HepG2 (cell line): ENCODE measurements around the gene DMAC2L. TPM values are rescaled to one million over a fixed set of nuclear protein-coding genes. Genes with fewer than 3 reads are reported as not detected.

Experiments used
- ATAC-seq: fragments of 200-7000 bp; cut with Tn5 transposase; 3 replicates; pipeline ENCODE4 v1.9.1; 2020; ENCODE audit warnings: mild to moderate bottlenecking, moderate library complexity
- BruUV-seq: library from RNA; stranded (reverse); fragments of 400-500 nt; replicated peaks from 2 replicates; lab custom pipeline; 2021; lab: Mats Ljungman, UMichigan
- CTCF ChIA-PET: fragments of 300-600 bp; formaldehyde crosslinking; extraction: SDS; loops from one replicate; lab custom pipeline; 2021; ENCODE audit warnings: low total read pairs, inconsistent platforms, low intra/inter-chr PET ratio; lab: Yijun Ruan, JAX
- POLR2A ChIA-PET: fragments of 350-600 bp; sonication (Branson Sonifier 250); formaldehyde crosslinking; loops from one replicate; lab custom pipeline; 2020; ENCODE audit warnings: antibody characterized with exemption, inconsistent platforms; lab: Yijun Ruan, JAX
- DNase-seq: peaks from one replicate; pipeline ENCODE4 v3.0.0-alpha.2; 2015; ENCODE audit warnings: low spot score
- FAIRE-seq: peaks from 3 replicates; lab custom pipeline; 2011; peaks lifted over from hg19 to GRCh38; lab: Jason Lieb, UNC
- H2AFZ ChIP-seq: one replicate; pipeline ENCODE4 v1.6.1; 2011; ENCODE audit warnings: low read length, inconsistent platforms
- H3K27ac ChIP-seq: fragments of 300-600 bp; 3 replicates; pipeline ENCODE4 v1.8.0; 2011; ENCODE audit warnings: mixed run types, mild to moderate bottlenecking, mixed read lengths, low read length, inconsistent platforms; ENCODE audit not compliant: insufficient read depth; ENCODE audit errors: extremely low read length
- H3K27me3 ChIP-seq, 2 experiments: fragments of 200-600 bp in 1 of 2; 2 replicates in 1 of 2; 3 replicates in 1 of 2; pipeline versions ENCODE4 v1.6.0 to v1.8.0; 2011; ENCODE audit warnings: low read length in 2 of 2, mild to moderate bottlenecking in 2 of 2, moderate library complexity in 2 of 2, inconsistent platforms in 1 of 2; ENCODE audit not compliant: insufficient read depth in 2 of 2, control insufficient read depth in 1 of 2
- H3K36me3 ChIP-seq, 2 experiments: fragments of 200-600 bp in 1 of 2; replicated peaks in 1 of 2; 2 replicates in 1 of 2; 3 replicates in 1 of 2; pipeline versions ENCODE4 v1.5.1 to v1.8.0; 2011; ENCODE audit warnings: low read length in 2 of 2, inconsistent platforms in 1 of 2; ENCODE audit not compliant: insufficient read depth in 2 of 2, control insufficient read depth in 1 of 2
- H3K4me1 ChIP-seq: 2 replicates; pipeline ENCODE4 v1.5.1; 2012; ENCODE audit warnings: low read length, inconsistent platforms; ENCODE audit not compliant: insufficient read depth
- H3K4me2 ChIP-seq: 2 replicates; pipeline ENCODE4 v1.6.0; 2011; ENCODE audit warnings: low read depth, low read length, inconsistent platforms
- H3K4me3 ChIP-seq, 3 experiments: fragments of 200-600 bp in 1 of 3; sonication (generic), shearing (Covaris generic) in 1 of 3; replicated peaks in 1 of 3; 2 replicates each; pipeline ENCODE4 v1.5.1; 2011 to 2016; ENCODE audit warnings: low read length in 3 of 3, inconsistent platforms in 2 of 3, low read depth in 2 of 3, mild to moderate bottlenecking in 2 of 3, control low read depth in 1 of 3, mixed read lengths in 1 of 3; ENCODE audit not compliant: insufficient read depth in 1 of 3
- H3K79me2 ChIP-seq: one replicate; pipeline ENCODE4 v1.6.1; 2011; ENCODE audit warnings: low read length, inconsistent platforms; ENCODE audit not compliant: insufficient read depth
- H3K9ac ChIP-seq: 2 replicates; pipeline ENCODE4 v1.6.0; 2011; ENCODE audit warnings: mild to moderate bottlenecking, low read depth, low read length, inconsistent platforms; ENCODE audit not compliant: insufficient read depth
- H3K9me3 ChIP-seq: 2 replicates; pipeline ENCODE4 v1.5.1; 2012; ENCODE audit warnings: mild to moderate bottlenecking, low read length
- H4K20me1 ChIP-seq: 2 replicates; pipeline ENCODE4 v1.6.0; 2011; ENCODE audit warnings: inconsistent platforms, mild to moderate bottlenecking, low read length, moderate library complexity; ENCODE audit not compliant: insufficient read depth
- CBX2 ChIP-seq, 2 experiments: fragments of 200-600 bp in 1 of 2; sonication (generic); formaldehyde crosslinking in 1 of 2; IDR thresholded peaks; 2 replicates each; pipeline versions ENCODE4 v1.7.0 to v1.8.1; 2018 to 2022; ENCODE audit warnings: low read depth in 2 of 2, low read length in 1 of 2, mild to moderate bottlenecking in 1 of 2, missing genetic modification reagents in 1 of 2
- ZNF30 ChIP-seq: sonication (generic); formaldehyde crosslinking; IDR thresholded peaks from 2 replicates; pipeline ENCODE4 v1.5.0; 2020; ENCODE audit warnings: mild to moderate bottlenecking, missing genetic modification reagents
- ZNF724P ChIP-seq: sonication (generic); formaldehyde crosslinking; IDR thresholded peaks from 2 replicates; pipeline ENCODE4 v1.8.0; 2022; ENCODE audit warnings: missing genetic modification reagents, borderline replicate concordance
- WGBS: methylation state at CpG from one replicate; pipeline ENCODE4 v1.1.6; 2017; ENCODE audit warnings: low lambda C conversion rate; 5-methylcytosine and 5-hydroxymethylcytosine counted together
- in situ Hi-C: cut with HindIII; loops from 2 replicates; pipeline ENCODE4 v1.10.0; 2017; ENCODE audit warnings: low pct_unique_long_range_greater_than_20kb; ENCODE audit not compliant: extremely low pct_ligation_motif_present
- intact Hi-C: fragments of 100-400 bp; cut with micrococcal nuclease; formaldehyde crosslinking; loops from one replicate; pipeline ENCODE4 v1.10.0; 2022; ENCODE audit not compliant: unreplicated experiment
- polyA plus RNA-seq, 8 experiments: library from polyadenylated mRNA; depleted of rRNA in 3 of 8; stranded (reverse) in 7 of 8; unstranded in 1 of 8; fragments of >200 nt; fragmentation: Illumina TruSeq in 4 of 8; extraction: Trizol in 4 of 8; gene quantifications; 2 replicates each; pipeline versions ENCODE4 v1.2.1 to v1.2.3, GENCODE V29; 2011 to 2016; ENCODE audit warnings: low read depth in 4 of 8, missing spikeins in 1 of 8, mixed read lengths in 1 of 8; ENCODE audit not compliant: insufficient read depth in 1 of 8
- total RNA-seq, 5 experiments: library from RNA; depleted of rRNA; stranded (reverse); fragments of >200 nt; fragmentation: Illumina TruSeq; extraction: Trizol; gene quantifications; 2 replicates each; pipeline ENCODE4 v1.2.3, GENCODE V29; 2016; ENCODE audit warnings: low read depth in 1 of 5
- TF ChIP-seq, protein P1 (sequence below): sonication (generic); formaldehyde crosslinking; IDR thresholded peaks from 2 replicates; pipeline ENCODE4 v1.5.0; 2020; ENCODE audit warnings: mild to moderate bottlenecking, missing genetic modification reagents, borderline replicate concordance
- TF ChIP-seq, protein P2 (sequence below): IDR thresholded peaks from 2 replicates; pipeline ENCODE4 v1.6.1; 2012; ENCODE audit warnings: inconsistent platforms
- TF ChIP-seq, protein P3 (sequence below): sonication (generic); formaldehyde crosslinking; IDR thresholded peaks from 2 replicates; pipeline ENCODE4 v1.4.0; 2020; ENCODE audit warnings: missing genetic modification reagents
- TF ChIP-seq, protein P4 (sequence below): sonication (generic); formaldehyde crosslinking; IDR thresholded peaks from 2 replicates; pipeline ENCODE4 v1.4.0; 2020; ENCODE audit warnings: missing genetic modification reagents
- TF ChIP-seq, protein P5 (sequence below): sonication (generic); formaldehyde crosslinking; conservative IDR thresholded peaks from 2 replicates; pipeline ENCODE4 v1.8.0; 2022; ENCODE audit warnings: mild to moderate bottlenecking, moderate library complexity, missing genetic modification reagents
- TF ChIP-seq, protein P6 (sequence below): sonication (generic); formaldehyde crosslinking; IDR thresholded peaks from 2 replicates; pipeline ENCODE4 v1.4.0; 2020; ENCODE audit warnings: missing genetic modification reagents

Gene DMAC2L
- total and polyA plus RNA-seq, 2 of the 13 experiments (the other 11 are each of a cell fraction or from before 2014, with no cell fraction given) = 19.4 to 23.2 TPM

DNA sequence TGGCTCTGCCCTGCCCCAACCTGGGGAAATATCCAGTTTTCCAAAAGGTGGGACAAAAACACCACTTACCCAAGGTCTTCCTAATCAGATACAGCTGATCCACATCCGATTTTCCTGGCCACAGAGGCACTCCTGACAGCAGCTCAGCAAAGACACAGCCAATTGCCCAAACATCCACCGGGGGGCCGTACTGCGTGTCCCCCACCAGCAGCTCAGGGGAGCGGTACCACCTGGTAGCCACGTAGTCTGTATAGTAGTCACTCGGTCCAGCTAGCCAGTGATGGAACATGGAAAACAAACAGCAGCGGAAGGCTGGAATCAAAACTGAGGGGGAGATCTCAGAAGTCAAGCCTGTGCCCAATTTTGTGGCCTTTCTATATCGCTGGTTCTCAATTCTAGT is 28.8 kb downstream of the DMAC2L start:
- BruUV-seq = no TSS peak
- Histone ChIP-seq H4K20me1 (no peaks in the 10 kb centered on the region), H3K4me3 (no peak overlapping the region), H3K79me2 (no peaks in the 10 kb centered on the region), H3K36me3 (peaks cover 0 to 2% of the 10 kb centered on the region in 2 experiments; a peak in 1 of 5 replicates), H3K9ac (no peak overlapping the region), H3K27ac (no peak overlapping the region), H2AFZ (no peak overlapping the region), H3K27me3 (no peaks in the 10 kb centered on the region), H3K4me2 (no peak overlapping the region), H3K9me3 (no peaks in the 10 kb centered on the region), H3K4me1 (peaks cover 14% of the 10 kb centered on the region)
- in situ Hi-C loops = no loop called here
- intact Hi-C loops = loop anchor here (5.0 kb wide), 1 partner anchor 191 kb away; the partner anchor contains the start of gene MAP4K5
- POLR2A ChIA-PET = no interaction called here
- no peak for FAIRE-seq
- peak; percentile 79 for ATAC-seq
- CTCF ChIA-PET = no interaction called here
- no peak for DNase-seq
- WGBS = 90% methylated on average over 7 of the region's 9 CpGs
- TF ChIP-seq ZNF30 (CRISPR knock-in tag) = no peak
- TF ChIP-seq CBX2 (IDR thresholded peaks at IDR 0.05; ENCODE audit: low read depth, low read length) = no peak
- TF ChIP-seq CBX2 (CRISPR knock-in tag; IDR thresholded peaks at IDR 0.05; ENCODE audit: low read depth) = no peak
- no peak for TF ChIP-seq ZNF724P
- TF ChIP-seq, protein P1, sequence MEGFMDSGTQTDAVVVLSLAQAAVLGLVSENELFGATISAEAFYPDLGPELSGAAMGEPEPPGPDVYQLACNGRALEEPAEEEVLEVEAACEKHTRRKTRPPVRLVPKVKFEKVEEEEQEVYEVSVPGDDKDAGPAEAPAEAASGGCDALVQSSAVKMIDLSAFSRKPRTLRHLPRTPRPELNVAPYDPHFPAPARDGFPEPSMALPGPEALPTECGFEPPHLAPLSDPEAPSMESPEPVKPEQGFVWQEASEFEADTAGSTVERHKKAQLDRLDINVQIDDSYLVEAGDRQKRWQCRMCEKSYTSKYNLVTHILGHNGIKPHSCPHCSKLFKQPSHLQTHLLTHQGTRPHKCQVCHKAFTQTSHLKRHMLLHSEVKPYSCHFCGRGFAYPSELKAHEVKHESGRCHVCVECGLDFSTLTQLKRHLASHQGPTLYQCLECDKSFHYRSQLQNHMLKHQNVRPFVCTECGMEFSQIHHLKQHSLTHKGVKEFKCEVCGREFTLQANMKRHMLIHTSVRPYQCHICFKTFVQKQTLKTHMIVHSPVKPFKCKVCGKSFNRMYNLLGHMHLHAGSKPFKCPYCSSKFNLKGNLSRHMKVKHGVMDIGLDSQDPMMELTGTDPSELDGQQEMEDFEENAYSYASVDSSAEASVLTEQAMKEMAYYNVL (CRISPR knock-in tag) = no peak
- TF ChIP-seq, protein P2, sequence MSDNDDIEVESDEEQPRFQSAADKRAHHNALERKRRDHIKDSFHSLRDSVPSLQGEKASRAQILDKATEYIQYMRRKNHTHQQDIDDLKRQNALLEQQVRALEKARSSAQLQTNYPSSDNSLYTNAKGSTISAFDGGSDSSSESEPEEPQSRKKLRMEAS = no peak
- TF ChIP-seq, protein P3, sequence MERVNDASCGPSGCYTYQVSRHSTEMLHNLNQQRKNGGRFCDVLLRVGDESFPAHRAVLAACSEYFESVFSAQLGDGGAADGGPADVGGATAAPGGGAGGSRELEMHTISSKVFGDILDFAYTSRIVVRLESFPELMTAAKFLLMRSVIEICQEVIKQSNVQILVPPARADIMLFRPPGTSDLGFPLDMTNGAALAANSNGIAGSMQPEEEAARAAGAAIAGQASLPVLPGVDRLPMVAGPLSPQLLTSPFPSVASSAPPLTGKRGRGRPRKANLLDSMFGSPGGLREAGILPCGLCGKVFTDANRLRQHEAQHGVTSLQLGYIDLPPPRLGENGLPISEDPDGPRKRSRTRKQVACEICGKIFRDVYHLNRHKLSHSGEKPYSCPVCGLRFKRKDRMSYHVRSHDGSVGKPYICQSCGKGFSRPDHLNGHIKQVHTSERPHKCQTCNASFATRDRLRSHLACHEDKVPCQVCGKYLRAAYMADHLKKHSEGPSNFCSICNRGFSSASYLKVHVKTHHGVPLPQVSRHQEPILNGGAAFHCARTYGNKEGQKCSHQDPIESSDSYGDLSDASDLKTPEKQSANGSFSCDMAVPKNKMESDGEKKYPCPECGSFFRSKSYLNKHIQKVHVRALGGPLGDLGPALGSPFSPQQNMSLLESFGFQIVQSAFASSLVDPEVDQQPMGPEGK (CRISPR knock-in tag) = 0 out of 2 replicates have a peak, but pooled peaks have one; percentile 31
- TF ChIP-seq, protein P4, sequence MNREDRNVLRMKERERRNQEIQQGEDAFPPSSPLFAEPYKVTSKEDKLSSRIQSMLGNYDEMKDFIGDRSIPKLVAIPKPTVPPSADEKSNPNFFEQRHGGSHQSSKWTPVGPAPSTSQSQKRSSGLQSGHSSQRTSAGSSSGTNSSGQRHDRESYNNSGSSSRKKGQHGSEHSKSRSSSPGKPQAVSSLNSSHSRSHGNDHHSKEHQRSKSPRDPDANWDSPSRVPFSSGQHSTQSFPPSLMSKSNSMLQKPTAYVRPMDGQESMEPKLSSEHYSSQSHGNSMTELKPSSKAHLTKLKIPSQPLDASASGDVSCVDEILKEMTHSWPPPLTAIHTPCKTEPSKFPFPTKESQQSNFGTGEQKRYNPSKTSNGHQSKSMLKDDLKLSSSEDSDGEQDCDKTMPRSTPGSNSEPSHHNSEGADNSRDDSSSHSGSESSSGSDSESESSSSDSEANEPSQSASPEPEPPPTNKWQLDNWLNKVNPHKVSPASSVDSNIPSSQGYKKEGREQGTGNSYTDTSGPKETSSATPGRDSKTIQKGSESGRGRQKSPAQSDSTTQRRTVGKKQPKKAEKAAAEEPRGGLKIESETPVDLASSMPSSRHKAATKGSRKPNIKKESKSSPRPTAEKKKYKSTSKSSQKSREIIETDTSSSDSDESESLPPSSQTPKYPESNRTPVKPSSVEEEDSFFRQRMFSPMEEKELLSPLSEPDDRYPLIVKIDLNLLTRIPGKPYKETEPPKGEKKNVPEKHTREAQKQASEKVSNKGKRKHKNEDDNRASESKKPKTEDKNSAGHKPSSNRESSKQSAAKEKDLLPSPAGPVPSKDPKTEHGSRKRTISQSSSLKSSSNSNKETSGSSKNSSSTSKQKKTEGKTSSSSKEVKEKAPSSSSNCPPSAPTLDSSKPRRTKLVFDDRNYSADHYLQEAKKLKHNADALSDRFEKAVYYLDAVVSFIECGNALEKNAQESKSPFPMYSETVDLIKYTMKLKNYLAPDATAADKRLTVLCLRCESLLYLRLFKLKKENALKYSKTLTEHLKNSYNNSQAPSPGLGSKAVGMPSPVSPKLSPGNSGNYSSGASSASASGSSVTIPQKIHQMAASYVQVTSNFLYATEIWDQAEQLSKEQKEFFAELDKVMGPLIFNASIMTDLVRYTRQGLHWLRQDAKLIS = no peak
- TF ChIP-seq, protein P5, sequence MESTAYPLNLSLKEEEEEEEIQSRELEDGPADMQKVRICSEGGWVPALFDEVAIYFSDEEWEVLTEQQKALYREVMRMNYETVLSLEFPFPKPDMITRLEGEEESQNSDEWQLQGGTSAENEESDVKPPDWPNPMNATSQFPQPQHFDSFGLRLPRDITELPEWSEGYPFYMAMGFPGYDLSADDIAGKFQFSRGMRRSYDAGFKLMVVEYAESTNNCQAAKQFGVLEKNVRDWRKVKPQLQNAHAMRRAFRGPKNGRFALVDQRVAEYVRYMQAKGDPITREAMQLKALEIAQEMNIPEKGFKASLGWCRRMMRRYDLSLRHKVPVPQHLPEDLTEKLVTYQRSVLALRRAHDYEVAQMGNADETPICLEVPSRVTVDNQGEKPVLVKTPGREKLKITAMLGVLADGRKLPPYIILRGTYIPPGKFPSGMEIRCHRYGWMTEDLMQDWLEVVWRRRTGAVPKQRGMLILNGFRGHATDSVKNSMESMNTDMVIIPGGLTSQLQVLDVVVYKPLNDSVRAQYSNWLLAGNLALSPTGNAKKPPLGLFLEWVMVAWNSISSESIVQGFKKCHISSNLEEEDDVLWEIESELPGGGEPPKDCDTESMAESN (CRISPR knock-in tag) = no peak
- TF ChIP-seq, protein P6, sequence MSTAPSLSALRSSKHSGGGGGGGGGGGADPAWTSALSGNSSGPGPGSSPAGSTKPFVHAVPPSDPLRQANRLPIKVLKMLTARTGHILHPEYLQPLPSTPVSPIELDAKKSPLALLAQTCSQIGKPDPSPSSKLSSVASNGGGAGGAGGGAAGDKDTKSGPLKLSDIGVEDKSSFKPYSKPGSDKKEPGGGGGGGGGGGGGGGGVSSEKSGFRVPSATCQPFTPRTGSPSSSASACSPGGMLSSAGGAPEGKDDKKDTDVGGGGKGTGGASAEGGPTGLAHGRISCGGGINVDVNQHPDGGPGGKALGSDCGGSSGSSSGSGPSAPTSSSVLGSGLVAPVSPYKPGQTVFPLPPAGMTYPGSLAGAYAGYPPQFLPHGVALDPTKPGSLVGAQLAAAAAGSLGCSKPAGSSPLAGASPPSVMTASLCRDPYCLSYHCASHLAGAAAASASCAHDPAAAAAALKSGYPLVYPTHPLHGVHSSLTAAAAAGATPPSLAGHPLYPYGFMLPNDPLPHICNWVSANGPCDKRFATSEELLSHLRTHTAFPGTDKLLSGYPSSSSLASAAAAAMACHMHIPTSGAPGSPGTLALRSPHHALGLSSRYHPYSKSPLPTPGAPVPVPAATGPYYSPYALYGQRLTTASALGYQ (CRISPR knock-in tag) = no peak
